Upper lobe of left lung (tissue), 6 donors: ENCODE measurements around the gene QKI. TPM values are rescaled to one million over a fixed set of nuclear protein-coding genes. Genes with fewer than 3 reads are reported as not detected.

Experiments used
- ATAC-seq, 2 donors: fragments of 200-7000 bp; cut with Tn5 transposase; one replicate each; pipeline ENCODE4 v1.9.1; 2022; ENCODE audit warnings: mild to moderate bottlenecking in 2 of 2, moderate library complexity in 2 of 2; ENCODE audit not compliant: low FRiP score in 2 of 2
- DNase-seq, 2 donors: peaks; one replicate each; pipeline ENCODE4 v3.0.0-alpha.2; 2019 to 2020
- H3K27ac ChIP-seq, 4 donors: fragments of 200-600 bp; sonication (generic); one replicate each; pipeline ENCODE4 v1.5.1; 2016 to 2019
- H3K27me3 ChIP-seq, 4 donors: fragments of 200-600 bp; sonication (generic); one replicate each; pipeline ENCODE4 v1.5.1; 2017 to 2019
- H3K36me3 ChIP-seq, 4 donors: fragments of 200-600 bp; sonication (generic); one replicate each; pipeline ENCODE4 v1.5.1; 2016 to 2019
- H3K4me1 ChIP-seq, 4 donors: fragments of 200-600 bp; sonication (generic); one replicate each; pipeline ENCODE4 v1.5.1; 2018 to 2019
- H3K4me3 ChIP-seq, 4 donors: fragments of 200-600 bp; sonication (generic); one replicate each; pipeline ENCODE4 v1.5.1; 2017 to 2019; ENCODE audit warnings: mild to moderate bottlenecking in 2 of 4, moderate library complexity in 1 of 4
- H3K9me3 ChIP-seq, 4 donors: fragments of 200-600 bp; sonication (generic); one replicate each; pipeline ENCODE4 v1.5.1; 2018 to 2019
- CTCF ChIP-seq, 6 experiments: fragments of 450-650 bp in 4 of 6; fragments of 200-600 bp in 2 of 6; sonication (generic) in 2 of 6; IDR thresholded peaks; one replicate each; pipeline ENCODE4 v1.5.1; 2016 to 2019; ENCODE audit warnings: antibody characterized with exemption in 6 of 6
- EP300 ChIP-seq, 4 donors: sonication (generic); formaldehyde crosslinking; IDR thresholded peaks; one replicate each; pipeline ENCODE4 v1.5.1; 2017; ENCODE audit warnings: antibody characterized with exemption in 4 of 4, control low read depth in 2 of 4
- POLR2A ChIP-seq, 4 donors: fragments of 450-650 bp; IDR thresholded peaks; one replicate each; pipeline ENCODE4 v1.5.1; 2016 to 2017; ENCODE audit warnings: antibody characterized with exemption in 4 of 4, mild to moderate bottlenecking in 2 of 4
- POLR2AphosphoS5 ChIP-seq, 2 donors: sonication (generic); formaldehyde crosslinking; IDR thresholded peaks; one replicate each; pipeline ENCODE4 v1.5.1; 2017; ENCODE audit warnings: antibody characterized with exemption in 2 of 2
- WGBS, 2 donors: methylation state at CpG; one replicate each; pipeline ENCODE4 v1.1.5; 2017 to 2018; 5-methylcytosine and 5-hydroxymethylcytosine counted together
- total RNA-seq, 6 donors: library from RNA; depleted of rRNA in 4 of 6; stranded (reverse); fragments of >200 nt in 4 of 6; gene quantifications; one replicate each; pipeline versions ENCODE4 v1.1.0 to v1.2.1, GENCODE V29; 2016 to 2021
- donor health status: DM: no; HTN: no; CAD: no; lungs with moderate emphysema.
- donor health status: DM: no; HTN: yes; CAD: no; lungs with severe emphysema.

QKI gene
- total RNA-seq, 6 donors from 2014 or later, result 181 to 273 (median 226) TPM

- Histone ChIP-seq H3K27ac (peak overlapping the region in 3 of 4 donors; percentile 18 to 50 (median 43)), H3K4me3 (no peak overlapping the region), H3K36me3 (no peaks in the 10 kb centered on the region), H3K27me3 (no peaks in the 10 kb centered on the region), H3K4me1 (peaks cover 64 to 85% (median 81%) of the 10 kb centered on the region in 4 donors), H3K9me3 (no peaks in the 10 kb centered on the region)
- ATAC-seq, result no peak
- no peak for TF ChIP-seq POLR2AphosphoS5 (IDR thresholded peaks at IDR 0.05)
- no peak for TF ChIP-seq CTCF (IDR thresholded peaks at IDR 0.05)
- no peak for TF ChIP-seq EP300 (IDR thresholded peaks at IDR 0.05)
- no peak for TF ChIP-seq POLR2A (IDR thresholded peaks at IDR 0.05)
- no peak for DNase-seq
- WGBS, 2 donors, result 44 to 58% methylated on average over 2 of the region's 2 CpGs
These were observed 9.2 kb downstream of the QKI start for GRCh38 chr6:163423696-163424095.

GRCh38 chr6:163427498-163428254 is 13.2 kb downstream of the QKI start:
- WGBS, 2 donors, result 58 to 66% methylated on average over 6 of the region's 6 CpGs
- Histone ChIP-seq H3K36me3 (no peaks in the 10 kb centered on the region), H3K27me3 (no peaks in the 10 kb centered on the region), H3K4me3 (no peak overlapping the region), H3K4me1 (peaks cover 74 to 82% (median 80%) of the 10 kb centered on the region in 4 donors), H3K9me3 (no peaks in the 10 kb centered on the region), H3K27ac (peak overlapping the region in 2 of 4 donors; percentile 27 to 40)
- no peak for TF ChIP-seq POLR2AphosphoS5 (IDR thresholded peaks at IDR 0.05)
- peak in 4 of 6 experiments; percentile 17 to 69 (median 52) for TF ChIP-seq CTCF (IDR thresholded peaks at IDR 0.05)
- peak; percentile 55 to 79 for ATAC-seq
- no peak for DNase-seq

- WGBS, 2 donors, result 47 to 62% methylated on average over 2 of the region's 2 CpGs
These were observed 13.9 kb downstream of the QKI start for GRCh38 chr6:163428373-163428772.

GRCh38 chr6:163429858-163430448 is 15.4 kb downstream of the QKI start:
- 66 to 75% methylated on average over 2 of the region's 2 CpGs for WGBS, 2 donors
- no peak for ATAC-seq
- Histone ChIP-seq H3K36me3 (no peaks in the 10 kb centered on the region), H3K27ac (peak overlapping the region in 3 of 4 donors; percentile 14 to 40 (median 21)), H3K4me3 (no peak overlapping the region), H3K9me3 (no peaks in the 10 kb centered on the region), H3K27me3 (no peaks in the 10 kb centered on the region), H3K4me1 (peaks cover 53 to 82% (median 71%) of the 10 kb centered on the region in 4 donors)
- TF ChIP-seq POLR2AphosphoS5 (IDR thresholded peaks at IDR 0.05) (no peak), EP300 (IDR thresholded peaks at IDR 0.05) (no peak), POLR2A (IDR thresholded peaks at IDR 0.05) (no peak), CTCF (IDR thresholded peaks at IDR 0.05) (no peak)
- no peak for DNase-seq

More at GRCh38 chr6:163428373-163428772, 13.9 kb downstream of the QKI start:
- peak overlapping the region in 2 of 4 donors; percentile 27 to 40 for H3K27ac ChIP-seq
- no peak for TF ChIP-seq EP300 (IDR thresholded peaks at IDR 0.05)
- no peak for TF ChIP-seq POLR2AphosphoS5 (IDR thresholded peaks at IDR 0.05)
- no peak for TF ChIP-seq POLR2A (IDR thresholded peaks at IDR 0.05)
- no peak for TF ChIP-seq CTCF (IDR thresholded peaks at IDR 0.05)
- no peak for DNase-seq
- no peak overlapping the region for H3K4me3 ChIP-seq
- peaks cover 67 to 82% (median 80%) of the 10 kb centered on the region in 4 donors for H3K4me1 ChIP-seq
- H3K9me3 ChIP-seq, result no peaks in the 10 kb centered on the region
- no peaks in the 10 kb centered on the region for H3K36me3 ChIP-seq
- no peak for ATAC-seq
- H3K27me3 ChIP-seq, result no peaks in the 10 kb centered on the region
